ENCODE measurements around the gene NOL4L. TPM values are rescaled to one million over a fixed set of nuclear protein-coding genes. Genes with fewer than 3 reads are reported as not detected.

Gene NOL4L
- total RNA-seq, 4 donors from 2014 or later = 45.6 to 105 (median 85.9) TPM

- no peak for DNase-seq
- peak overlapping the region; percentile 93 to 97 (median 96) for H3K27ac ChIP-seq
- intact Hi-C loops (cut with DNase I; ENCODE audit: low total_unique reads) (no loop called here), in situ Hi-C loops (cut with MboI; ENCODE audit: low pct_ligation_motif_present in 1 of 4, low pct_unique_long_range_greater_than_20kb in 1 of 4, low sequenced_read_pairs in 3 of 4) (no loop called here)
- peak overlapping the region in 3 of 4 donors; percentile 11 to 45 (median 31) for H3K4me3 ChIP-seq
- no peak for TF ChIP-seq POLR2AphosphoS5 (IDR thresholded peaks at IDR 0.05)
- no peak for TF ChIP-seq POLR2A (IDR thresholded peaks at IDR 0.05)
- TF ChIP-seq CTCF (IDR thresholded peaks at IDR 0.05) = no peak
- TF ChIP-seq EP300 (IDR thresholded peaks at IDR 0.05; ENCODE audit: low read depth) = no peak
- no peaks in the 10 kb centered on the region for H3K9me3 ChIP-seq
- no peaks in the 10 kb centered on the region for H3K27me3 ChIP-seq
- 48% methylated on average over 11 of the region's 18 CpGs; no CpG with 5 or more reads in 1 of the 2 donors for WGBS, 2 donors (ENCODE audit: low coverage in 1 of 2)
- H3K4me1 ChIP-seq = peaks cover 68 to 100% (median 85%) of the 10 kb centered on the region in 4 donors
- no peaks in the 10 kb centered on the region for H3K36me3 ChIP-seq
These were observed 111.0 kb downstream of the NOL4L start for GRCh38 chr20:32474009-32474716.

- intact Hi-C loops (cut with DNase I; ENCODE audit: low total_unique reads) (no loop called here), in situ Hi-C loops (cut with MboI; ENCODE audit: low pct_ligation_motif_present in 1 of 4, low pct_unique_long_range_greater_than_20kb in 1 of 4, low sequenced_read_pairs in 3 of 4) (no loop called here)
- Histone ChIP-seq H3K36me3 (no peaks in the 10 kb centered on the region), H3K4me1 (peaks cover 63 to 98% (median 83%) of the 10 kb centered on the region in 4 donors), H3K4me3 (peak overlapping the region in 2 of 4 donors; percentile 31 to 45), H3K27ac (peak overlapping the region; percentile 93 to 97 (median 96)), H3K9me3 (no peaks in the 10 kb centered on the region), H3K27me3 (no peaks in the 10 kb centered on the region)
- peak; percentile 60 for DNase-seq
- WGBS, 2 donors (ENCODE audit: low coverage in 1 of 2) = 39% methylated on average over 28 of the region's 29 CpGs; no CpG with 5 or more reads in 1 of the 2 donors
- TF ChIP-seq POLR2AphosphoS5 (IDR thresholded peaks at IDR 0.05) (no peak), EP300 (IDR thresholded peaks at IDR 0.05; ENCODE audit: low read depth) (no peak), POLR2A (IDR thresholded peaks at IDR 0.05) (no peak), CTCF (IDR thresholded peaks at IDR 0.05) (no peak)
These were observed 111.7 kb downstream of the NOL4L start for GRCh38 chr20:32473231-32474008.

- no peaks in the 10 kb centered on the region for H3K36me3 ChIP-seq
- no peaks in the 10 kb centered on the region for H3K27me3 ChIP-seq
- peaks cover 68 to 98% (median 84%) of the 10 kb centered on the region in 4 donors for H3K4me1 ChIP-seq
- no peaks in the 10 kb centered on the region for H3K9me3 ChIP-seq
- in situ Hi-C loops (cut with MboI; ENCODE audit: low pct_ligation_motif_present in 1 of 4, low pct_unique_long_range_greater_than_20kb in 1 of 4, low sequenced_read_pairs in 3 of 4) = no loop called here
- intact Hi-C loops (cut with DNase I; ENCODE audit: low total_unique reads) = no loop called here
- no peak for DNase-seq
- H3K4me3 ChIP-seq = peak overlapping the region in 2 of 4 donors; percentile 31 to 45
- TF ChIP-seq POLR2A (IDR thresholded peaks at IDR 0.05) (no peak), CTCF (IDR thresholded peaks at IDR 0.05) (no peak)
- 83% methylated on average over 5 of the region's 6 CpGs; no CpG with 5 or more reads in 1 of the 2 donors for WGBS, 2 donors (ENCODE audit: low coverage in 1 of 2)
- H3K27ac ChIP-seq = peak overlapping the region; percentile 93 to 97 (median 96)
These were observed 112.4 kb downstream of the NOL4L start for GRCh38 chr20:32472581-32473207.

- Histone ChIP-seq H3K4me3 (no peak overlapping the region), H3K27ac (peak overlapping the region; percentile 87 to 96 (median 95)), H3K36me3 (no peaks in the 10 kb centered on the region), H3K9me3 (no peaks in the 10 kb centered on the region), H3K4me1 (peaks cover 69 to 98% (median 84%) of the 10 kb centered on the region in 4 donors), H3K27me3 (no peaks in the 10 kb centered on the region)
- no peak for DNase-seq
- in situ Hi-C loops (cut with MboI; ENCODE audit: low pct_ligation_motif_present in 1 of 4, low pct_unique_long_range_greater_than_20kb in 1 of 4, low sequenced_read_pairs in 3 of 4) = no loop called here
- TF ChIP-seq CTCF (IDR thresholded peaks at IDR 0.05) = no peak
- no peak for TF ChIP-seq POLR2AphosphoS5 (IDR thresholded peaks at IDR 0.05)
- no peak for TF ChIP-seq EP300 (IDR thresholded peaks at IDR 0.05; ENCODE audit: low read depth)
- no peak for TF ChIP-seq POLR2A (IDR thresholded peaks at IDR 0.05)
- WGBS, 2 donors (ENCODE audit: low coverage in 1 of 2) = 78% methylated on average over 9 of the region's 9 CpGs; no CpG with 5 or more reads in 1 of the 2 donors
- intact Hi-C loops (cut with DNase I; ENCODE audit: low total_unique reads) = no loop called here
These were observed 114.2 kb downstream of the NOL4L start for GRCh38 chr20:32470940-32471339.
